SK-N-SH (cell line): ENCODE data around the gene SORBS1. TPM values are rescaled to one million over a fixed set of nuclear protein-coding genes. Genes with fewer than 3 reads are reported as not detected.

Source experiments
- CTCF ChIA-PET: fragments of 300-600, 350-600 bp; formaldehyde crosslinking; extraction: SDS; loops from one replicate; lab custom pipeline; 2021; lab: Yijun Ruan, JAX
- POLR2A ChIA-PET: fragments of 350-600 bp; sonication (Branson Sonifier 250); formaldehyde crosslinking; extraction: SDS; loops from one replicate; lab custom pipeline; 2020; ENCODE audit warnings: antibody characterized with exemption, inconsistent platforms; lab: Yijun Ruan, JAX
- DNase-seq: peaks from one replicate; pipeline ENCODE4 v3.0.0; 2012
- H2AFZ ChIP-seq: fragments of 200-600 bp; sonication (generic); 2 replicates; pipeline ENCODE4 v1.8.1; 2016; ENCODE audit warnings: antibody characterized with exemption, mild to moderate bottlenecking, low read depth
- H3F3A ChIP-seq: fragments of 200-600 bp; sonication (generic); replicated peaks from 2 replicates; pipeline ENCODE3; 2016; ENCODE audit warnings: antibody characterized with exemption, mild to moderate bottlenecking; ENCODE audit not compliant: insufficient read depth
- H3K27ac ChIP-seq, 2 experiments: fragments of 200-500 bp in 1 of 2; fragments of 200-600 bp in 1 of 2; sonication (Bioruptor generic) in 1 of 2; sonication (generic), shearing (Covaris generic) in 1 of 2; 2 replicates each; pipeline versions ENCODE4 v1.5.1 to v1.6.1; 2014 to 2016; ENCODE audit warnings: low read depth in 2 of 2, inconsistent platforms in 1 of 2, low read length in 1 of 2, mild to moderate bottlenecking in 1 of 2, mixed read lengths in 1 of 2
- H3K27me3 ChIP-seq: fragments of 200-600 bp; sonication (generic), shearing (Covaris generic); 2 replicates; pipeline ENCODE4 v1.6.1; 2016; ENCODE audit warnings: mixed run types; ENCODE audit not compliant: insufficient read depth
- H3K36me3 ChIP-seq, 2 experiments: fragments of 200-500 bp in 1 of 2; fragments of 200-600 bp in 1 of 2; sonication (Bioruptor generic) in 1 of 2; sonication (generic) in 1 of 2; replicated peaks in 1 of 2; 2 replicates each; pipeline versions ENCODE3 to v1.5.1; 2014 to 2016; ENCODE audit warnings: low read length in 1 of 2, mild to moderate bottlenecking in 1 of 2; ENCODE audit not compliant: insufficient read depth in 2 of 2, control insufficient read depth in 1 of 2
- H3K4me1 ChIP-seq, 2 experiments: fragments of 200-500 bp in 1 of 2; fragments of 200-600 bp in 1 of 2; sonication (Bioruptor generic) in 1 of 2; sonication (generic), shearing (Covaris generic) in 1 of 2; 2 replicates each; pipeline versions ENCODE4 v1.5.1 to v1.6.1; 2014 to 2016; ENCODE audit warnings: low read depth in 1 of 2, low read length in 1 of 2, mixed run types in 1 of 2; ENCODE audit not compliant: insufficient read depth in 2 of 2, control insufficient read depth in 1 of 2
- H3K4me2 ChIP-seq: fragments of 200-600 bp; sonication (generic), shearing (Covaris generic); 2 replicates; pipeline ENCODE4 v1.6.1; 2017; ENCODE audit warnings: mixed run types
- H3K4me3 ChIP-seq, 2 experiments: fragments of 200-500 bp in 1 of 2; fragments of 200-600 bp in 1 of 2; sonication (Bioruptor generic) in 1 of 2; sonication (generic), shearing (Covaris generic) in 1 of 2; 2 replicates each; pipeline versions ENCODE4 v1.5.1 to v1.8.1; 2014 to 2016; ENCODE audit warnings: low read depth in 2 of 2, inconsistent platforms in 1 of 2, low read length in 1 of 2, mild to moderate bottlenecking in 1 of 2, mixed read lengths in 1 of 2, moderate library complexity in 1 of 2
- H3K79me2 ChIP-seq: fragments of 200-600 bp; sonication (generic); 2 replicates; pipeline ENCODE4 v1.8.1; 2017; ENCODE audit warnings: mild to moderate bottlenecking; ENCODE audit not compliant: insufficient read depth
- H3K9ac ChIP-seq: fragments of 200-600 bp; sonication (generic); 2 replicates; pipeline ENCODE4 v1.6.1; 2017; ENCODE audit warnings: mixed run types
- H3K9me2 ChIP-seq: fragments of 200-600 bp; sonication (generic); 2 replicates; pipeline ENCODE4 v1.6.1; 2017; ENCODE audit warnings: mixed run types
- H3K9me3 ChIP-seq: fragments of 200-600 bp; sonication (generic); 2 replicates; pipeline ENCODE4 v1.6.1; 2017; ENCODE audit warnings: mixed run types, mild to moderate bottlenecking, moderate library complexity
- H4K20me1 ChIP-seq: fragments of 200-600 bp; sonication (generic); 2 replicates; pipeline ENCODE4 v1.6.1; 2017; ENCODE audit warnings: mild to moderate bottlenecking, mixed run types; ENCODE audit not compliant: insufficient read depth
- ELF1 ChIP-seq: IDR thresholded peaks from 2 replicates; pipeline ENCODE4 v1.4.0; 2012
- EZH2phosphoT487 ChIP-seq: fragments of 200-600 bp; sonication (generic); IDR thresholded peaks from 2 replicates; pipeline ENCODE4 v1.6.1; 2017; ENCODE audit warnings: low read depth, mixed run types, mild to moderate bottlenecking, antibody characterized with exemption, moderate library complexity, borderline replicate concordance
- FOXJ3 ChIP-seq: sonication (generic); formaldehyde crosslinking; IDR thresholded peaks from 2 replicates; pipeline ENCODE4 v1.5.1; 2020; ENCODE audit warnings: mild to moderate bottlenecking, missing genetic modification reagents
- FOXM1 ChIP-seq: IDR thresholded peaks from 2 replicates; pipeline ENCODE4 v1.4.0; 2012; ENCODE audit warnings: low read depth, mild to moderate bottlenecking
- GABPA ChIP-seq: IDR thresholded peaks from 2 replicates; pipeline ENCODE4 v1.4.0; 2012; ENCODE audit warnings: low read depth, mild to moderate bottlenecking
- MEF2A ChIP-seq: IDR thresholded peaks from 2 replicates; pipeline ENCODE4 v1.4.0; 2012; ENCODE audit warnings: low read depth, borderline replicate concordance
- NFIC ChIP-seq: IDR thresholded peaks from 2 replicates; pipeline ENCODE4 v1.4.0; 2012; ENCODE audit warnings: borderline replicate concordance
- NRF1 ChIP-seq: IDR thresholded peaks from 2 replicates; pipeline ENCODE4 v1.6.1; 2012; ENCODE audit warnings: low read depth, mild to moderate bottlenecking, low read length
- RAD21 ChIP-seq: IDR thresholded peaks from 2 replicates; pipeline ENCODE4 v1.6.1; 2012; ENCODE audit warnings: mild to moderate bottlenecking, low read length
- RCOR1 ChIP-seq: fragments of 150-350 bp; IDR thresholded peaks from 2 replicates; pipeline ENCODE4 v1.6.1; 2017; ENCODE audit warnings: antibody characterized with exemption, low read length
- TAF1 ChIP-seq: IDR thresholded peaks from 2 replicates; pipeline ENCODE4 v1.6.1; 2012; ENCODE audit warnings: low read depth, mild to moderate bottlenecking, low read length, moderate library complexity, borderline replicate concordance
- YY1 ChIP-seq: IDR thresholded peaks from 2 replicates; pipeline ENCODE4 v1.4.0; 2012; ENCODE audit warnings: low read depth, mild to moderate bottlenecking
- WGBS: methylation state at CpG from one replicate; pipeline ENCODE4 v1.1.6; 2017; ENCODE audit warnings: low lambda C conversion rate; 5-methylcytosine and 5-hydroxymethylcytosine counted together
- polyA plus RNA-seq, 3 experiments: library from polyadenylated mRNA; depleted of rRNA; stranded (reverse); fragments of >200 nt; gene quantifications; 2 replicates each; pipeline ENCODE4 v1.2.3, GENCODE V29; 2012
- TF ChIP-seq, protein P1 (sequence below): fragments of 150-350 bp; IDR thresholded peaks from 2 replicates; pipeline ENCODE4 v1.6.1; 2016; ENCODE audit warnings: mild to moderate bottlenecking, low read depth, low read length
- TF ChIP-seq, protein P2 (sequence below): fragments of 150-350 bp; IDR thresholded peaks from 2 replicates; pipeline ENCODE4 v1.6.1; 2017; ENCODE audit warnings: antibody characterized with exemption, low read length, low read depth, borderline replicate concordance
- TF ChIP-seq, protein P3 (sequence below): IDR thresholded peaks from 2 replicates; pipeline ENCODE4; 2012
- TF ChIP-seq, protein P4 (sequence below): fragments of 200-600 bp; sonication (generic); IDR thresholded peaks from 2 replicates; pipeline ENCODE4 v1.6.1; 2017; ENCODE audit warnings: antibody characterized with exemption, mild to moderate bottlenecking, moderate library complexity
- TF ChIP-seq, protein P5 (sequence below): IDR thresholded peaks from 2 replicates; pipeline ENCODE4 v1.4.0; 2012; ENCODE audit warnings: low read depth, borderline replicate concordance
- TF ChIP-seq, protein P6 (sequence below): IDR thresholded peaks from 2 replicates; pipeline ENCODE4 v1.6.1; 2012; ENCODE audit warnings: mild to moderate bottlenecking, low read depth, low read length, moderate library complexity

SORBS1 gene
- polyA plus RNA-seq, 1 of the 3 experiments (the other 2 are of a cell fraction): 0.36 TPM

DNA sequence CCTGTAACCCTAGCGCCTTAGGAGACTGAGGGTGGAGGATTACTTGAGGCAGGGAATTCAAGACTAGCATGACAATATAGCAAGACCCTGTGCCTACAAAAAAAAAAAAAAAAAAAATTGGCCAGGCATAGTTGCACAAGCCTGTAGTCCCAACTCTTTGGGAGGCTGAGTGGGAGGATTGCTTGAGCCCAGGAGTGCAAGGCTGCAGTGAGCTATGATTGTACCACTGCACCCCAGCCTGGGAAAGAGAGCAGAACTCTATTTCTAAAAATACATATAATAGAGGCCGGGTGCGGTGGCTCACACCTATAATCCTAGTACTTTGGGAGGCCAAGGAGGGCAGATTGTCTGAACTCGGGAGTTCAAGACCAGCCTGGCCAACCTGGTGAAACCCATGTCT is 10.2 kb upstream of the SORBS1 start:
- WGBS: 65% methylated on average over 4 of the region's 4 CpGs
- TF ChIP-seq, protein P1, sequence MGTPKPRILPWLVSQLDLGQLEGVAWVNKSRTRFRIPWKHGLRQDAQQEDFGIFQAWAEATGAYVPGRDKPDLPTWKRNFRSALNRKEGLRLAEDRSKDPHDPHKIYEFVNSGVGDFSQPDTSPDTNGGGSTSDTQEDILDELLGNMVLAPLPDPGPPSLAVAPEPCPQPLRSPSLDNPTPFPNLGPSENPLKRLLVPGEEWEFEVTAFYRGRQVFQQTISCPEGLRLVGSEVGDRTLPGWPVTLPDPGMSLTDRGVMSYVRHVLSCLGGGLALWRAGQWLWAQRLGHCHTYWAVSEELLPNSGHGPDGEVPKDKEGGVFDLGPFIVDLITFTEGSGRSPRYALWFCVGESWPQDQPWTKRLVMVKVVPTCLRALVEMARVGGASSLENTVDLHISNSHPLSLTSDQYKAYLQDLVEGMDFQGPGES: no peak
- no peak for TF ChIP-seq MEF2A
- no peak for TF ChIP-seq NFIC
- TF ChIP-seq, protein P2, sequence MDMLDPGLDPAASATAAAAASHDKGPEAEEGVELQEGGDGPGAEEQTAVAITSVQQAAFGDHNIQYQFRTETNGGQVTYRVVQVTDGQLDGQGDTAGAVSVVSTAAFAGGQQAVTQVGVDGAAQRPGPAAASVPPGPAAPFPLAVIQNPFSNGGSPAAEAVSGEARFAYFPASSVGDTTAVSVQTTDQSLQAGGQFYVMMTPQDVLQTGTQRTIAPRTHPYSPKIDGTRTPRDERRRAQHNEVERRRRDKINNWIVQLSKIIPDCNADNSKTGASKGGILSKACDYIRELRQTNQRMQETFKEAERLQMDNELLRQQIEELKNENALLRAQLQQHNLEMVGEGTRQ: no peak
- TF ChIP-seq, protein P3, sequence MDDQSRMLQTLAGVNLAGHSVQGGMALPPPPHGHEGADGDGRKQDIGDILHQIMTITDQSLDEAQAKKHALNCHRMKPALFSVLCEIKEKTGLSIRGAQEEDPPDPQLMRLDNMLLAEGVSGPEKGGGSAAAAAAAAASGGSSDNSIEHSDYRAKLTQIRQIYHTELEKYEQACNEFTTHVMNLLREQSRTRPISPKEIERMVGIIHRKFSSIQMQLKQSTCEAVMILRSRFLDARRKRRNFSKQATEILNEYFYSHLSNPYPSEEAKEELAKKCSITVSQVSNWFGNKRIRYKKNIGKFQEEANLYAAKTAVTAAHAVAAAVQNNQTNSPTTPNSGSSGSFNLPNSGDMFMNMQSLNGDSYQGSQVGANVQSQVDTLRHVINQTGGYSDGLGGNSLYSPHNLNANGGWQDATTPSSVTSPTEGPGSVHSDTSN: no peak
- TF ChIP-seq RCOR1: no peak
- TF ChIP-seq TAF1: no peak
- TF ChIP-seq, protein P4, sequence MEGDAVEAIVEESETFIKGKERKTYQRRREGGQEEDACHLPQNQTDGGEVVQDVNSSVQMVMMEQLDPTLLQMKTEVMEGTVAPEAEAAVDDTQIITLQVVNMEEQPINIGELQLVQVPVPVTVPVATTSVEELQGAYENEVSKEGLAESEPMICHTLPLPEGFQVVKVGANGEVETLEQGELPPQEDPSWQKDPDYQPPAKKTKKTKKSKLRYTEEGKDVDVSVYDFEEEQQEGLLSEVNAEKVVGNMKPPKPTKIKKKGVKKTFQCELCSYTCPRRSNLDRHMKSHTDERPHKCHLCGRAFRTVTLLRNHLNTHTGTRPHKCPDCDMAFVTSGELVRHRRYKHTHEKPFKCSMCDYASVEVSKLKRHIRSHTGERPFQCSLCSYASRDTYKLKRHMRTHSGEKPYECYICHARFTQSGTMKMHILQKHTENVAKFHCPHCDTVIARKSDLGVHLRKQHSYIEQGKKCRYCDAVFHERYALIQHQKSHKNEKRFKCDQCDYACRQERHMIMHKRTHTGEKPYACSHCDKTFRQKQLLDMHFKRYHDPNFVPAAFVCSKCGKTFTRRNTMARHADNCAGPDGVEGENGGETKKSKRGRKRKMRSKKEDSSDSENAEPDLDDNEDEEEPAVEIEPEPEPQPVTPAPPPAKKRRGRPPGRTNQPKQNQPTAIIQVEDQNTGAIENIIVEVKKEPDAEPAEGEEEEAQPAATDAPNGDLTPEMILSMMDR: no peak
- no peaks in the 10 kb centered on the region for H4K20me1 ChIP-seq
- ChIA-PET POLR2A (no interaction called here), CTCF (interaction anchor here (0.6 kb wide), 1 partner anchor 93 kb away, joined by 3 read pairs; no protein-coding TSS in a partner anchor)
- no peaks in the 10 kb centered on the region for H3K9me3 ChIP-seq
- no peaks in the 10 kb centered on the region for H3K27me3 ChIP-seq
- H3K27ac ChIP-seq: no peak overlapping the region
- no peak overlapping the region for H3K4me2 ChIP-seq
- H3F3A ChIP-seq: no peaks in the 10 kb centered on the region
- H3K9me2 ChIP-seq: no peaks in the 10 kb centered on the region
- H3K36me3 ChIP-seq: no peaks in the 10 kb centered on the region
- no peak overlapping the region for H3K9ac ChIP-seq
- H2AFZ ChIP-seq: no peak overlapping the region
- no peak overlapping the region for H3K4me3 ChIP-seq
- H3K4me1 ChIP-seq: peaks cover 0 to 4% of the 10 kb centered on the region in 2 experiments; a peak in 1 of 4 replicates
- H3K79me2 ChIP-seq: no peaks in the 10 kb centered on the region
- no peak for DNase-seq

DNA sequence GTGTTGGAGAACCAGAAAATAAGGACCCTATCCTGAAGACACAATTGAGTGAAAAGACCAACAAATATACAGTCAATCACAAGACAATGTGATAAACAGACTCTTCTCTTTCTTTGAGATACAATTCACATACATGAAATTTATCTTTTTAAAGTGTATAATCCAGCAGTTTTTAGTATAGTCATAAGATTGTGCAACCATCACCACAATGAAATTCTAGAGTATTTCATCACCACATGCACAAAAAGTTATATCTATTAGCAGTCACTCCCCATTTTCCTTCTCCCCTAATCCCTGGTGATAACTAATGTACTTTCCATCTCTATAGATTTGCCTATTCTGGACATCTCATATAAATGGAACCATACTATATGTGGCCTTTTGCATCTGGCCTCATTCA is 8.2 kb upstream of the SORBS1 start:
- ChIA-PET CTCF (no interaction called here), POLR2A (no interaction called here)
- DNase-seq: no peak
- H3K4me2 ChIP-seq: no peak overlapping the region
- no peaks in the 10 kb centered on the region for H3K9me3 ChIP-seq
- no peak overlapping the region for H3K27ac ChIP-seq
- no peaks in the 10 kb centered on the region for H3K79me2 ChIP-seq
- no peak overlapping the region for H3K9ac ChIP-seq
- no peak overlapping the region for H3K4me3 ChIP-seq
- H3K9me2 ChIP-seq: no peaks in the 10 kb centered on the region
- H4K20me1 ChIP-seq: no peaks in the 10 kb centered on the region
- H2AFZ ChIP-seq: no peak overlapping the region
- peaks cover 0 to 4% of the 10 kb centered on the region in 2 experiments; a peak in 1 of 4 replicates for H3K4me1 ChIP-seq
- H3F3A ChIP-seq: no peaks in the 10 kb centered on the region
- H3K36me3 ChIP-seq: no peaks in the 10 kb centered on the region
- no peaks in the 10 kb centered on the region for H3K27me3 ChIP-seq
- TF ChIP-seq ELF1: no peak
- no peak for TF ChIP-seq FOXM1
- TF ChIP-seq, protein P5, sequence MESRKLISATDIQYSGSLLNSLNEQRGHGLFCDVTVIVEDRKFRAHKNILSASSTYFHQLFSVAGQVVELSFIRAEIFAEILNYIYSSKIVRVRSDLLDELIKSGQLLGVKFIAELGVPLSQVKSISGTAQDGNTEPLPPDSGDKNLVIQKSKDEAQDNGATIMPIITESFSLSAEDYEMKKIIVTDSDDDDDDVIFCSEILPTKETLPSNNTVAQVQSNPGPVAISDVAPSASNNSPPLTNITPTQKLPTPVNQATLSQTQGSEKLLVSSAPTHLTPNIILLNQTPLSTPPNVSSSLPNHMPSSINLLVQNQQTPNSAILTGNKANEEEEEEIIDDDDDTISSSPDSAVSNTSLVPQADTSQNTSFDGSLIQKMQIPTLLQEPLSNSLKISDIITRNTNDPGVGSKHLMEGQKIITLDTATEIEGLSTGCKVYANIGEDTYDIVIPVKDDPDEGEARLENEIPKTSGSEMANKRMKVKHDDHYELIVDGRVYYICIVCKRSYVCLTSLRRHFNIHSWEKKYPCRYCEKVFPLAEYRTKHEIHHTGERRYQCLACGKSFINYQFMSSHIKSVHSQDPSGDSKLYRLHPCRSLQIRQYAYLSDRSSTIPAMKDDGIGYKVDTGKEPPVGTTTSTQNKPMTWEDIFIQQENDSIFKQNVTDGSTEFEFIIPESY: no peak
- no peak for TF ChIP-seq RAD21
- no peak for TF ChIP-seq YY1
- TF ChIP-seq, protein P6, sequence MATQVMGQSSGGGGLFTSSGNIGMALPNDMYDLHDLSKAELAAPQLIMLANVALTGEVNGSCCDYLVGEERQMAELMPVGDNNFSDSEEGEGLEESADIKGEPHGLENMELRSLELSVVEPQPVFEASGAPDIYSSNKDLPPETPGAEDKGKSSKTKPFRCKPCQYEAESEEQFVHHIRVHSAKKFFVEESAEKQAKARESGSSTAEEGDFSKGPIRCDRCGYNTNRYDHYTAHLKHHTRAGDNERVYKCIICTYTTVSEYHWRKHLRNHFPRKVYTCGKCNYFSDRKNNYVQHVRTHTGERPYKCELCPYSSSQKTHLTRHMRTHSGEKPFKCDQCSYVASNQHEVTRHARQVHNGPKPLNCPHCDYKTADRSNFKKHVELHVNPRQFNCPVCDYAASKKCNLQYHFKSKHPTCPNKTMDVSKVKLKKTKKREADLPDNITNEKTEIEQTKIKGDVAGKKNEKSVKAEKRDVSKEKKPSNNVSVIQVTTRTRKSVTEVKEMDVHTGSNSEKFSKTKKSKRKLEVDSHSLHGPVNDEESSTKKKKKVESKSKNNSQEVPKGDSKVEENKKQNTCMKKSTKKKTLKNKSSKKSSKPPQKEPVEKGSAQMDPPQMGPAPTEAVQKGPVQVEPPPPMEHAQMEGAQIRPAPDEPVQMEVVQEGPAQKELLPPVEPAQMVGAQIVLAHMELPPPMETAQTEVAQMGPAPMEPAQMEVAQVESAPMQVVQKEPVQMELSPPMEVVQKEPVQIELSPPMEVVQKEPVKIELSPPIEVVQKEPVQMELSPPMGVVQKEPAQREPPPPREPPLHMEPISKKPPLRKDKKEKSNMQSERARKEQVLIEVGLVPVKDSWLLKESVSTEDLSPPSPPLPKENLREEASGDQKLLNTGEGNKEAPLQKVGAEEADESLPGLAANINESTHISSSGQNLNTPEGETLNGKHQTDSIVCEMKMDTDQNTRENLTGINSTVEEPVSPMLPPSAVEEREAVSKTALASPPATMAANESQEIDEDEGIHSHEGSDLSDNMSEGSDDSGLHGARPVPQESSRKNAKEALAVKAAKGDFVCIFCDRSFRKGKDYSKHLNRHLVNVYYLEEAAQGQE: no peak
- no peak for TF ChIP-seq FOXJ3
- TF ChIP-seq NRF1: no peak
- no peak for TF ChIP-seq EZH2phosphoT487
- no peak for TF ChIP-seq MEF2A
- no peak for TF ChIP-seq GABPA
